Neural cell (in vitro differentiated cells): ENCODE data around the gene FCHSD2. TPM values are rescaled to one million over a fixed set of nuclear protein-coding genes. Genes with fewer than 3 reads are reported as not detected.

ENCODE experiments used
- H2AFZ ChIP-seq: fragments of 200-600, 300-800 bp; sonication (generic), shearing (Covaris generic); 2 replicates; pipeline ENCODE4 v1.6.0; 2014; ENCODE audit warnings: low read depth, mild to moderate bottlenecking, antibody characterized with exemption, low read length, moderate library complexity
- H3F3A ChIP-seq: fragments of 200-600 bp; shearing (Covaris generic); 2 replicates; pipeline ENCODE4 v1.6.1; 2016; ENCODE audit warnings: mild to moderate bottlenecking, moderate library complexity, mixed read lengths, antibody characterized with exemption, low read length; ENCODE audit not compliant: insufficient read depth, poor library complexity, severe bottlenecking
- H3K27ac ChIP-seq: fragments of 200-600, 300-800 bp; sonication (generic), shearing (Covaris generic); 2 replicates; pipeline ENCODE4 v1.5.1; 2014; ENCODE audit warnings: mild to moderate bottlenecking, low read length, moderate library complexity
- H3K27me3 ChIP-seq: fragments of 300-800, 200-600 bp; sonication (generic), shearing (Covaris generic); 2 replicates; pipeline ENCODE4 v1.6.0; 2014; ENCODE audit warnings: mild to moderate bottlenecking, low read depth, low read length, moderate library complexity; ENCODE audit not compliant: insufficient read depth
- H3K36me3 ChIP-seq: fragments of 300-800, 200-600 bp; sonication (generic), shearing (Covaris generic); 2 replicates; pipeline ENCODE4 v1.5.1; 2014; ENCODE audit warnings: mild to moderate bottlenecking, antibody characterized with exemption, low read length, moderate library complexity; ENCODE audit not compliant: insufficient read depth
- H3K4me2 ChIP-seq: fragments of 300-800, 200-600 bp; sonication (generic), shearing (Covaris generic); 2 replicates; pipeline ENCODE4 v1.6.0; 2014; ENCODE audit warnings: mild to moderate bottlenecking, low read length
- H3K4me3 ChIP-seq: fragments of 300-800, 200-600 bp; sonication (generic), shearing (Covaris generic); 2 replicates; pipeline ENCODE4 v1.5.1; 2014; ENCODE audit warnings: mild to moderate bottlenecking, low read length, moderate library complexity
- H3K79me2 ChIP-seq: fragments of 200-600 bp; shearing (Covaris generic); replicated peaks from 2 replicates; pipeline ENCODE4 v1.6.0; 2014; ENCODE audit warnings: mild to moderate bottlenecking, low read length, moderate library complexity; ENCODE audit not compliant: insufficient read depth
- H3K9ac ChIP-seq: fragments of 300-800, 200-600 bp; sonication (generic), shearing (Covaris generic); 2 replicates; pipeline ENCODE4 v1.6.1; 2016; ENCODE audit warnings: mild to moderate bottlenecking, low read length, mixed read lengths
- H3K9me2 ChIP-seq: fragments of 200-600 bp; shearing (Covaris generic); 2 replicates; pipeline ENCODE4 v1.6.1; 2016; ENCODE audit warnings: mild to moderate bottlenecking, low read length, mixed read lengths; ENCODE audit not compliant: insufficient read depth
- H3K9me3 ChIP-seq: fragments of 200-600, 300-800 bp; sonication (generic), shearing (Covaris generic); 2 replicates; pipeline ENCODE4 v1.6.1; 2016; ENCODE audit warnings: mild to moderate bottlenecking, mixed run types, low read length, moderate library complexity, mixed read lengths
- H4K20me1 ChIP-seq: fragments of 200-600 bp; shearing (Covaris generic); 2 replicates; pipeline ENCODE4 v1.6.1; 2016; ENCODE audit warnings: mild to moderate bottlenecking, mixed run types; ENCODE audit not compliant: insufficient read depth
- CTCF ChIP-seq: fragments of 450-650 bp; IDR thresholded peaks from 2 replicates; pipeline ENCODE4 v1.5.1; 2014; ENCODE audit warnings: antibody characterized with exemption, mild to moderate bottlenecking, moderate library complexity; ENCODE audit not compliant: poor library complexity, severe bottlenecking
- EP300 ChIP-seq: fragments of 450-650 bp; conservative IDR thresholded peaks from 2 replicates; pipeline ENCODE4 v1.6.1; 2014; ENCODE audit warnings: antibody characterized with exemption, mild to moderate bottlenecking, moderate library complexity; ENCODE audit not compliant: poor library complexity, severe bottlenecking
- EZH2 ChIP-seq: fragments of 200-600, 300-800 bp; shearing (Covaris generic), sonication (generic); IDR thresholded peaks from 2 replicates; pipeline ENCODE4 v1.6.1; 2014; ENCODE audit warnings: antibody characterized with exemption, low read length, borderline replicate concordance, mild to moderate bottlenecking; ENCODE audit not compliant: insufficient read depth, poor library complexity, severe bottlenecking
- MXI1 ChIP-seq: fragments of 450-650 bp; conservative IDR thresholded peaks from 2 replicates; pipeline ENCODE4 v1.6.1; 2014; ENCODE audit warnings: antibody characterized with exemption, mild to moderate bottlenecking; ENCODE audit not compliant: poor library complexity, severe bottlenecking
- POLR2AphosphoS5 ChIP-seq: IDR thresholded peaks from 2 replicates; pipeline ENCODE4 v1.6.1; 2012
- RAD21 ChIP-seq: fragments of 450-650 bp; conservative IDR thresholded peaks from 2 replicates; pipeline ENCODE4 v1.6.1; 2014; ENCODE audit warnings: antibody characterized with exemption, mild to moderate bottlenecking, moderate library complexity
- REST ChIP-seq: IDR thresholded peaks from 2 replicates; pipeline ENCODE4 v1.6.1; 2012; ENCODE audit warnings: borderline replicate concordance
- SMC3 ChIP-seq: fragments of 450-650 bp; conservative IDR thresholded peaks from 2 replicates; pipeline ENCODE4 v1.6.1; 2014; ENCODE audit warnings: antibody characterized with exemption, mild to moderate bottlenecking, moderate library complexity; ENCODE audit not compliant: poor library complexity
- TAF1 ChIP-seq: IDR thresholded peaks from 2 replicates; pipeline ENCODE4 v1.6.1; 2012; ENCODE audit warnings: low read depth
- polyA plus RNA-seq: library from polyadenylated mRNA; depleted of rRNA; stranded (reverse); fragments of >200 nt; gene quantifications from 2 replicates; pipeline ENCODE4 v1.2.3, GENCODE V29; 2014

FCHSD2 gene
- polyA plus RNA-seq, 1 donor from 2014 or later, result 40.8 TPM

- H3K9me2 ChIP-seq, result no peaks in the 10 kb centered on the region
- no peak overlapping the region for H3K4me3 ChIP-seq
- H3K36me3 ChIP-seq, result no peaks in the 10 kb centered on the region
- no peaks in the 10 kb centered on the region for H4K20me1 ChIP-seq
- H3F3A ChIP-seq, result no peaks in the 10 kb centered on the region
- no peaks in the 10 kb centered on the region for H3K27me3 ChIP-seq
- no peak overlapping the region for H3K9ac ChIP-seq
- no peaks in the 10 kb centered on the region for H3K9me3 ChIP-seq
- no peak overlapping the region for H3K27ac ChIP-seq
- no peak overlapping the region for H2AFZ ChIP-seq
- no peaks in the 10 kb centered on the region for H3K79me2 ChIP-seq
- no peak overlapping the region for H3K4me2 ChIP-seq
- TF ChIP-seq MXI1 (no peak), TAF1 (no peak), EZH2 (no peak), CTCF (no peak), RAD21 (no peak), SMC3 (no peak), EP300 (no peak), REST (no peak), POLR2AphosphoS5 (no peak)
These were observed 339.3 kb downstream of the FCHSD2 start for GRCh38 chr11:72802822-72803221.

- H4K20me1 ChIP-seq, result no peaks in the 10 kb centered on the region
- H3K79me2 ChIP-seq, result no peaks in the 10 kb centered on the region
- TF ChIP-seq TAF1 (no peak), MXI1 (no peak), RAD21 (no peak), SMC3 (no peak), REST (no peak), EP300 (no peak), CTCF (no peak), EZH2 (no peak), POLR2AphosphoS5 (no peak)
- H3K4me3 ChIP-seq, result no peak overlapping the region
- no peaks in the 10 kb centered on the region for H3K36me3 ChIP-seq
- no peaks in the 10 kb centered on the region for H3F3A ChIP-seq
- H3K27ac ChIP-seq, result no peak overlapping the region
- H3K9me3 ChIP-seq, result no peaks in the 10 kb centered on the region
- H3K27me3 ChIP-seq, result no peaks in the 10 kb centered on the region
- H3K9me2 ChIP-seq, result no peaks in the 10 kb centered on the region
- H3K4me2 ChIP-seq, result no peak overlapping the region
- no peak overlapping the region for H2AFZ ChIP-seq
- no peak overlapping the region for H3K9ac ChIP-seq
These were observed 342.7 kb downstream of the FCHSD2 start for GRCh38 chr11:72799441-72799840.
